Left lung (tissue), 10 donors: ENCODE measurements around the gene MKI67. TPM values are rescaled to one million over a fixed set of nuclear protein-coding genes. Genes with fewer than 3 reads are reported as not detected.

Experiments
- ATAC-seq: fragments of 200-7000 bp; cut with Tn5 transposase; one replicate; pipeline ENCODE4 v1.9.1; 2020; ENCODE audit warnings: moderate library complexity
- DNase-seq, 4 donors: peaks; one replicate each; pipeline ENCODE4 v3.0.0-alpha.2; 2013 to 2020
- H3K27ac ChIP-seq, 2 donors: fragments of 200-600 bp; sonication (generic) in 1 of 2; one replicate each; pipeline versions ENCODE4 v1.5.0 to v1.8.0; 2020 to 2021
- H3K27me3 ChIP-seq, 2 donors: fragments of 200-600 bp; sonication (generic) in 1 of 2; one replicate each; pipeline versions ENCODE4 v1.5.0 to v1.8.0; 2020 to 2021
- H3K36me3 ChIP-seq, 2 donors: fragments of 200-600 bp; sonication (generic) in 1 of 2; one replicate each; pipeline versions ENCODE4 v1.5.0 to v1.8.0; 2020 to 2021
- H3K4me1 ChIP-seq, 2 donors: fragments of 200-600 bp; one replicate each; pipeline ENCODE4 v1.8.0; 2021
- H3K4me3 ChIP-seq, 2 donors: fragments of 200-600 bp; sonication (generic) in 1 of 2; one replicate each; pipeline versions ENCODE4 v1.5.0 to v1.8.0; 2020 to 2021; ENCODE audit warnings: mild to moderate bottlenecking in 1 of 2
- H3K9me3 ChIP-seq, 2 donors: fragments of 200-600 bp; sonication (generic) in 1 of 2; one replicate each; pipeline versions ENCODE4 v1.5.0 to v1.8.0; 2020 to 2021
- CTCF ChIP-seq, 2 donors: fragments of 200-600 bp; sonication (generic) in 1 of 2; IDR thresholded peaks; one replicate each; pipeline versions ENCODE4 v1.5.0 to v1.8.0; 2021; ENCODE audit warnings: antibody characterized with exemption in 2 of 2
- intact Hi-C, 2 donors: fragments of 100-400 bp; cut with DNase I; formaldehyde crosslinking; loops; one replicate each; pipeline versions ENCODE4 v1.11.2 to v1.14.2; 2022
- polyA plus RNA-seq, 6 donors: library from polyadenylated mRNA; unstranded; fragments of 120-200 nt; gene quantifications; one replicate each; pipeline ENCODE4 v1.2.1, GENCODE V29; 2013; ENCODE audit not compliant: insufficient read length in 6 of 6
- total RNA-seq, 2 donors: library from RNA; stranded (reverse); fragmentation: NEBNext Ultra II Directional; extraction: Animal tissue kit (Norgen Biotek cat#: 25700); gene quantifications; one replicate each; pipeline ENCODE4 v1.2.1, GENCODE V29; 2021
- donor health status: DM: no; HTN: yes; CAD: no.
- donor health status: DM: no; HTN: no; CAD: no.

Gene MKI67
- total and polyA plus RNA-seq, 8 donors: 6.9 to 109 (median 46.2) TPM

GRCh38 chr10:128149267-128150014 is 23.2 kb upstream of the MKI67 start:
- no peak overlapping the region for H3K27ac ChIP-seq
- intact Hi-C loops: loop anchor here in 1 of 2 donors (10.0 kb wide), 1 partner anchor 75 kb away; no protein-coding TSS in a partner anchor
- DNase-seq (peak in 1 of 4 donors; percentile 74), ATAC-seq (no peak)
- H3K4me3 ChIP-seq: no peak overlapping the region
- no peak for TF ChIP-seq CTCF (IDR thresholded peaks at IDR 0.05)
- no peaks in the 10 kb centered on the region for H3K9me3 ChIP-seq
- no peaks in the 10 kb centered on the region for H3K36me3 ChIP-seq
- H3K27me3 ChIP-seq: peaks cover 14 to 49% of the 10 kb centered on the region in 2 donors
- peaks cover 0 to 8% of the 10 kb centered on the region in 2 donors for H3K4me1 ChIP-seq

GRCh38 chr10:128147669-128148068 is 21.4 kb upstream of the MKI67 start:
- H3K27ac ChIP-seq: no peak overlapping the region
- H3K4me3 ChIP-seq: no peak overlapping the region
- no peak for TF ChIP-seq CTCF (IDR thresholded peaks at IDR 0.05)
- H3K36me3 ChIP-seq: no peaks in the 10 kb centered on the region
- H3K4me1 ChIP-seq: peaks cover 0 to 8% of the 10 kb centered on the region in 2 donors
- intact Hi-C loops: no loop called here
- no peak for ATAC-seq
- peak in 2 of 4 donors; percentile 42 to 56 for DNase-seq
- no peaks in the 10 kb centered on the region for H3K9me3 ChIP-seq
- peaks cover 7 to 31% of the 10 kb centered on the region in 2 donors for H3K27me3 ChIP-seq

GRCh38 chr10:128147064-128147463 is 20.8 kb upstream of the MKI67 start:
- Histone ChIP-seq H3K27me3 (peaks cover 7 to 31% of the 10 kb centered on the region in 2 donors), H3K4me1 (peaks cover 0 to 8% of the 10 kb centered on the region in 2 donors), H3K27ac (no peak overlapping the region), H3K36me3 (no peaks in the 10 kb centered on the region), H3K4me3 (no peak overlapping the region), H3K9me3 (no peaks in the 10 kb centered on the region)
- intact Hi-C loops: no loop called here
- no peak for TF ChIP-seq CTCF (IDR thresholded peaks at IDR 0.05)
- DNase-seq (no peak), ATAC-seq (no peak)

- intact Hi-C loops: no loop called here
- ATAC-seq (no peak), DNase-seq (no peak)
- H3K36me3 ChIP-seq: no peaks in the 10 kb centered on the region
- peaks cover 7 to 10% of the 10 kb centered on the region in 2 donors for H3K27me3 ChIP-seq
- no peak overlapping the region for H3K27ac ChIP-seq
- H3K4me1 ChIP-seq: no peaks in the 10 kb centered on the region
- H3K9me3 ChIP-seq: no peaks in the 10 kb centered on the region
- H3K4me3 ChIP-seq: no peak overlapping the region
- TF ChIP-seq CTCF (IDR thresholded peaks at IDR 0.05): no peak
These were observed 18.3 kb upstream of the MKI67 start for GRCh38 chr10:128144547-128144946.

- H3K4me1 ChIP-seq: no peaks in the 10 kb centered on the region
- H3K27me3 ChIP-seq: peaks cover 0 to under 1% of the 10 kb centered on the region in 2 donors
- DNase-seq: no peak
- no peaks in the 10 kb centered on the region for H3K9me3 ChIP-seq
- H3K27ac ChIP-seq: no peak overlapping the region
- no peak for ATAC-seq
- intact Hi-C loops: no loop called here
- H3K36me3 ChIP-seq: no peaks in the 10 kb centered on the region
- H3K4me3 ChIP-seq: no peak overlapping the region
- no peak for TF ChIP-seq CTCF (IDR thresholded peaks at IDR 0.05)
These were observed 17.3 kb upstream of the MKI67 start for GRCh38 chr10:128143531-128143930.
